WTC11 (cell line): ENCODE measurements around the gene KDELR1. TPM values are rescaled to one million over a fixed set of nuclear protein-coding genes. Genes with fewer than 3 reads are reported as not detected.

Experiments used
- CREB1 ChIP-seq: sonication (generic); formaldehyde crosslinking; IDR thresholded peaks from 2 replicates; pipeline ENCODE4 v1.8.0; 2023; ENCODE audit warnings: mild to moderate bottlenecking, missing genetic modification reagents
- ELF4 ChIP-seq: sonication (generic); formaldehyde crosslinking; IDR thresholded peaks from 2 replicates; pipeline ENCODE4 v1.8.1; 2022; ENCODE audit warnings: low read depth, mild to moderate bottlenecking, moderate library complexity, missing genetic modification reagents
- ERG ChIP-seq: fragments of 250-450 bp; sonication (Bioruptor Pico); IDR thresholded peaks from 2 replicates; pipeline ENCODE4 v1.8.0; 2021; ENCODE audit warnings: mild to moderate bottlenecking
- HMGXB4 ChIP-seq: sonication (generic); formaldehyde crosslinking; IDR thresholded peaks from 2 replicates; pipeline ENCODE4 v1.8.1; 2023; ENCODE audit warnings: mild to moderate bottlenecking, moderate library complexity, missing genetic modification reagents
- TCF7 ChIP-seq: sonication (generic); formaldehyde crosslinking; IDR thresholded peaks from 2 replicates; pipeline ENCODE4 v1.8.0; 2022; ENCODE audit warnings: mild to moderate bottlenecking, low read depth, missing genetic modification reagents, moderate library complexity
- USF2 ChIP-seq: sonication (generic); formaldehyde crosslinking; IDR thresholded peaks from 2 replicates; pipeline ENCODE4 v1.8.1; 2023; ENCODE audit warnings: mild to moderate bottlenecking, missing genetic modification reagents, moderate library complexity
- ZBTB43 ChIP-seq: sonication (generic); formaldehyde crosslinking; IDR thresholded peaks from 2 replicates; pipeline ENCODE4 v1.8.1; 2023; ENCODE audit warnings: mild to moderate bottlenecking, missing genetic modification reagents
- ZNF263 ChIP-seq: sonication (generic); formaldehyde crosslinking; IDR thresholded peaks from 2 replicates; pipeline ENCODE4 v1.8.1; 2022; ENCODE audit warnings: low read depth, mild to moderate bottlenecking, moderate library complexity, missing genetic modification reagents
- ZNF281 ChIP-seq: sonication (generic); formaldehyde crosslinking; IDR thresholded peaks from 2 replicates; pipeline ENCODE4 v1.8.0; 2023; ENCODE audit warnings: mild to moderate bottlenecking, missing genetic modification reagents
- ZNF423 ChIP-seq: fragments of 250-450 bp; sonication (Bioruptor Pico); IDR thresholded peaks from 2 replicates; pipeline ENCODE4 v2.1.2; 2022; ENCODE audit warnings: mild to moderate bottlenecking, moderate library complexity
- total RNA-seq: library from RNA; stranded (reverse); gene quantifications from 3 replicates; pipeline ENCODE4 v1.2.3, GENCODE V29; 2021
- TF ChIP-seq, protein P1 (sequence below): sonication (generic); formaldehyde crosslinking; IDR thresholded peaks from 2 replicates; pipeline ENCODE4 v1.8.0; 2023; ENCODE audit warnings: missing genetic modification reagents, mild to moderate bottlenecking, borderline replicate concordance
- TF ChIP-seq, protein P2 (sequence below): sonication (generic); formaldehyde crosslinking; conservative IDR thresholded peaks from 2 replicates; pipeline ENCODE4 v1.8.1; 2023; ENCODE audit warnings: mild to moderate bottlenecking, low read depth, missing genetic modification reagents, moderate library complexity
- TF ChIP-seq, protein P3 (sequence below): sonication (generic); formaldehyde crosslinking; IDR thresholded peaks from 2 replicates; pipeline ENCODE4 v1.8.1; 2022; ENCODE audit warnings: mild to moderate bottlenecking, missing genetic modification reagents, moderate library complexity, borderline replicate concordance

Gene KDELR1
- total RNA-seq, 1 experiment from 2014 or later: 207 TPM

GRCh38 chr19:48400018-48400742, 8.8 kb upstream of the KDELR1 start (continued):
- TF ChIP-seq ZNF263 (no peak), CREB1 (CRISPR knock-in tag) (no peak), HMGXB4 (CRISPR knock-in tag) (no peak), ZBTB43 (CRISPR knock-in tag) (no peak), ELF4 (CRISPR knock-in tag) (no peak), TCF7 (no peak), ERG (CRISPR knock-in tag) (no peak), ZNF423 (CRISPR knock-in tag) (no peak), ZNF281 (CRISPR knock-in tag) (no peak), USF2 (CRISPR knock-in tag) (no peak)
- TF ChIP-seq, protein P1, sequence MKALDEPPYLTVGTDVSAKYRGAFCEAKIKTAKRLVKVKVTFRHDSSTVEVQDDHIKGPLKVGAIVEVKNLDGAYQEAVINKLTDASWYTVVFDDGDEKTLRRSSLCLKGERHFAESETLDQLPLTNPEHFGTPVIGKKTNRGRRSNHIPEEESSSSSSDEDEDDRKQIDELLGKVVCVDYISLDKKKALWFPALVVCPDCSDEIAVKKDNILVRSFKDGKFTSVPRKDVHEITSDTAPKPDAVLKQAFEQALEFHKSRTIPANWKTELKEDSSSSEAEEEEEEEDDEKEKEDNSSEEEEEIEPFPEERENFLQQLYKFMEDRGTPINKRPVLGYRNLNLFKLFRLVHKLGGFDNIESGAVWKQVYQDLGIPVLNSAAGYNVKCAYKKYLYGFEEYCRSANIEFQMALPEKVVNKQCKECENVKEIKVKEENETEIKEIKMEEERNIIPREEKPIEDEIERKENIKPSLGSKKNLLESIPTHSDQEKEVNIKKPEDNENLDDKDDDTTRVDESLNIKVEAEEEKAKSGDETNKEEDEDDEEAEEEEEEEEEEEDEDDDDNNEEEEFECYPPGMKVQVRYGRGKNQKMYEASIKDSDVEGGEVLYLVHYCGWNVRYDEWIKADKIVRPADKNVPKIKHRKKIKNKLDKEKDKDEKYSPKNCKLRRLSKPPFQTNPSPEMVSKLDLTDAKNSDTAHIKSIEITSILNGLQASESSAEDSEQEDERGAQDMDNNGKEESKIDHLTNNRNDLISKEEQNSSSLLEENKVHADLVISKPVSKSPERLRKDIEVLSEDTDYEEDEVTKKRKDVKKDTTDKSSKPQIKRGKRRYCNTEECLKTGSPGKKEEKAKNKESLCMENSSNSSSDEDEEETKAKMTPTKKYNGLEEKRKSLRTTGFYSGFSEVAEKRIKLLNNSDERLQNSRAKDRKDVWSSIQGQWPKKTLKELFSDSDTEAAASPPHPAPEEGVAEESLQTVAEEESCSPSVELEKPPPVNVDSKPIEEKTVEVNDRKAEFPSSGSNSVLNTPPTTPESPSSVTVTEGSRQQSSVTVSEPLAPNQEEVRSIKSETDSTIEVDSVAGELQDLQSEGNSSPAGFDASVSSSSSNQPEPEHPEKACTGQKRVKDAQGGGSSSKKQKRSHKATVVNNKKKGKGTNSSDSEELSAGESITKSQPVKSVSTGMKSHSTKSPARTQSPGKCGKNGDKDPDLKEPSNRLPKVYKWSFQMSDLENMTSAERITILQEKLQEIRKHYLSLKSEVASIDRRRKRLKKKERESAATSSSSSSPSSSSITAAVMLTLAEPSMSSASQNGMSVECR (CRISPR knock-in tag): no peak
- TF ChIP-seq, protein P2, sequence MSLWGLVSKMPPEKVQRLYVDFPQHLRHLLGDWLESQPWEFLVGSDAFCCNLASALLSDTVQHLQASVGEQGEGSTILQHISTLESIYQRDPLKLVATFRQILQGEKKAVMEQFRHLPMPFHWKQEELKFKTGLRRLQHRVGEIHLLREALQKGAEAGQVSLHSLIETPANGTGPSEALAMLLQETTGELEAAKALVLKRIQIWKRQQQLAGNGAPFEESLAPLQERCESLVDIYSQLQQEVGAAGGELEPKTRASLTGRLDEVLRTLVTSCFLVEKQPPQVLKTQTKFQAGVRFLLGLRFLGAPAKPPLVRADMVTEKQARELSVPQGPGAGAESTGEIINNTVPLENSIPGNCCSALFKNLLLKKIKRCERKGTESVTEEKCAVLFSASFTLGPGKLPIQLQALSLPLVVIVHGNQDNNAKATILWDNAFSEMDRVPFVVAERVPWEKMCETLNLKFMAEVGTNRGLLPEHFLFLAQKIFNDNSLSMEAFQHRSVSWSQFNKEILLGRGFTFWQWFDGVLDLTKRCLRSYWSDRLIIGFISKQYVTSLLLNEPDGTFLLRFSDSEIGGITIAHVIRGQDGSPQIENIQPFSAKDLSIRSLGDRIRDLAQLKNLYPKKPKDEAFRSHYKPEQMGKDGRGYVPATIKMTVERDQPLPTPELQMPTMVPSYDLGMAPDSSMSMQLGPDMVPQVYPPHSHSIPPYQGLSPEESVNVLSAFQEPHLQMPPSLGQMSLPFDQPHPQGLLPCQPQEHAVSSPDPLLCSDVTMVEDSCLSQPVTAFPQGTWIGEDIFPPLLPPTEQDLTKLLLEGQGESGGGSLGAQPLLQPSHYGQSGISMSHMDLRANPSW (CRISPR knock-in tag): no peak
- TF ChIP-seq, protein P3, sequence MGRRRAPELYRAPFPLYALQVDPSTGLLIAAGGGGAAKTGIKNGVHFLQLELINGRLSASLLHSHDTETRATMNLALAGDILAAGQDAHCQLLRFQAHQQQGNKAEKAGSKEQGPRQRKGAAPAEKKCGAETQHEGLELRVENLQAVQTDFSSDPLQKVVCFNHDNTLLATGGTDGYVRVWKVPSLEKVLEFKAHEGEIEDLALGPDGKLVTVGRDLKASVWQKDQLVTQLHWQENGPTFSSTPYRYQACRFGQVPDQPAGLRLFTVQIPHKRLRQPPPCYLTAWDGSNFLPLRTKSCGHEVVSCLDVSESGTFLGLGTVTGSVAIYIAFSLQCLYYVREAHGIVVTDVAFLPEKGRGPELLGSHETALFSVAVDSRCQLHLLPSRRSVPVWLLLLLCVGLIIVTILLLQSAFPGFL (CRISPR knock-in tag): 0 out of 2 replicates have a peak, but pooled peaks have one; percentile 20
- TF ChIP-seq, all 79 proteins: peak for 11
